K562 (cell line): Measurements from ENCODE around the gene IL26. TPM values are rescaled to one million over a fixed set of nuclear protein-coding genes. Genes with fewer than 3 reads are reported as not detected.

Experiments used
- ATAC-seq: fragments of 200-7000 bp; cut with Tn5 transposase; 3 replicates; pipeline ENCODE4 v1.9.1; 2020; ENCODE audit warnings: moderate library complexity
- BruUV-seq: library from RNA; stranded (reverse); fragments of 400-500 nt; replicated peaks from 2 replicates; lab custom pipeline; 2021; lab: Mats Ljungman, UMichigan
- CTCF ChIA-PET: fragments of 300-600 bp; formaldehyde crosslinking; extraction: SDS; loops from one replicate; lab custom pipeline; 2021; ENCODE audit warnings: low intra/inter-chr PET ratio; lab: Yijun Ruan, JAX
- POLR2A ChIA-PET: fragments of 300-600, 350-650 bp; sonication (Branson Sonifier 250); formaldehyde crosslinking; extraction: SDS; loops from one replicate; lab custom pipeline; 2021; ENCODE audit warnings: antibody characterized with exemption, inconsistent platforms; lab: Yijun Ruan, JAX
- DNase-seq, 4 experiments: peaks; one replicate each; pipeline versions ENCODE4 v3.0.0 to v3.0.0-alpha.2; 2011 to 2018; ENCODE audit warnings: low spot score in 3 of 4, mixed read lengths in 3 of 4; ENCODE audit errors: extremely low read depth in 1 of 4
- FAIRE-seq: peaks from 2 replicates; lab custom pipeline; 2011; peaks lifted over from hg19 to GRCh38; lab: Jason Lieb, UNC
- H2AFZ ChIP-seq: 2 replicates; pipeline ENCODE4 v1.6.0; 2011; ENCODE audit warnings: low read depth, low read length, control low read depth, inconsistent platforms
- H3K27ac ChIP-seq: fragments of 200-600 bp; 3 replicates; pipeline ENCODE4 v1.8.0; 2011; ENCODE audit warnings: low read depth, mild to moderate bottlenecking, control low read depth, inconsistent platforms, low read length, moderate library complexity, mixed read lengths; ENCODE audit errors: extremely low read depth
- H3K27me3 ChIP-seq, 2 experiments: fragments of 300-600 bp in 1 of 2; 2 replicates in 1 of 2; 3 replicates in 1 of 2; pipeline versions ENCODE4 v1.6.0 to v1.8.0; 2011; ENCODE audit warnings: inconsistent platforms in 2 of 2, low read length in 2 of 2, mild to moderate bottlenecking in 1 of 2, mixed read lengths in 1 of 2, moderate library complexity in 1 of 2; ENCODE audit not compliant: control insufficient read depth in 2 of 2, insufficient read depth in 2 of 2
- H3K36me3 ChIP-seq: fragments of 300-600 bp; 3 replicates; pipeline ENCODE4 v1.8.0; 2011; ENCODE audit warnings: mild to moderate bottlenecking, low read length, inconsistent platforms; ENCODE audit not compliant: control insufficient read depth, insufficient read depth
- H3K4me1 ChIP-seq, 2 experiments: fragments of 200-600 bp in 1 of 2; replicated peaks in 1 of 2; 2 replicates in 1 of 2; 3 replicates in 1 of 2; pipeline versions ENCODE4 v1.5.1 to v1.8.0; 2011; ENCODE audit warnings: inconsistent platforms in 2 of 2, low read length in 2 of 2, mild to moderate bottlenecking in 1 of 2, mixed read lengths in 1 of 2, moderate library complexity in 1 of 2; ENCODE audit not compliant: control insufficient read depth in 2 of 2, insufficient read depth in 2 of 2
- H3K4me2 ChIP-seq: 2 replicates; pipeline ENCODE4 v1.6.1; 2011; ENCODE audit warnings: low read length, control low read depth, inconsistent platforms, mixed read lengths; ENCODE audit not compliant: insufficient read depth
- H3K4me3 ChIP-seq: fragments of 200-600 bp; sonication (generic), shearing (Covaris generic); 2 replicates; pipeline ENCODE4 v1.5.1; 2016; ENCODE audit warnings: control low read depth, inconsistent platforms
- H3K79me2 ChIP-seq: fragments of 200-600 bp; 3 replicates; pipeline ENCODE4 v1.8.0; 2011; ENCODE audit warnings: low read length, inconsistent platforms; ENCODE audit not compliant: control insufficient read depth, insufficient read depth
- H3K9ac ChIP-seq, 2 experiments: 2 replicates each; pipeline versions ENCODE4 v1.6.0 to v1.6.1; 2011; ENCODE audit warnings: low read depth in 2 of 2, low read length in 2 of 2, control low read depth in 1 of 2, inconsistent platforms in 1 of 2, mild to moderate bottlenecking in 1 of 2, mixed read lengths in 1 of 2; ENCODE audit not compliant: insufficient read depth in 1 of 2
- H3K9me1 ChIP-seq: one replicate; pipeline ENCODE4 v1.6.0; 2011; ENCODE audit warnings: inconsistent platforms, mild to moderate bottlenecking, low read length, moderate library complexity; ENCODE audit not compliant: control insufficient read depth, insufficient read depth
- H3K9me3 ChIP-seq: replicated peaks from 2 replicates; pipeline ENCODE4 v1.5.1; 2011; ENCODE audit warnings: low read depth, low read length, inconsistent platforms; ENCODE audit not compliant: control insufficient read depth, insufficient read depth
- H4K20me1 ChIP-seq: replicated peaks from 2 replicates; pipeline ENCODE4 v1.6.1; 2011; ENCODE audit warnings: low read length, inconsistent platforms, mixed read lengths; ENCODE audit not compliant: control insufficient read depth, insufficient read depth
- CHAMP1 ChIP-seq: fragments of 450-650 bp; IDR thresholded peaks from 2 replicates; pipeline ENCODE4 v1.6.1; 2016; ENCODE audit warnings: mild to moderate bottlenecking
- MBD2 ChIP-seq: sonication (generic); IDR thresholded peaks from 2 replicates; pipeline ENCODE4 v1.6.1; 2016; ENCODE audit warnings: low read depth, borderline replicate concordance
- NFRKB ChIP-seq: fragments of 450-650 bp; IDR thresholded peaks from 2 replicates; pipeline ENCODE4 v1.6.1; 2016; ENCODE audit warnings: low read depth
- XRCC5 ChIP-seq: fragments of 200-400 bp; formaldehyde crosslinking; IDR thresholded peaks from 2 replicates; pipeline ENCODE4 v1.6.1; 2017; ENCODE audit warnings: low read depth, mild to moderate bottlenecking, low read length
- ZBTB5 ChIP-seq: fragments of 450-650 bp; IDR thresholded peaks from 2 replicates; pipeline ENCODE4 v1.6.1; 2017; ENCODE audit warnings: antibody characterized with exemption
- ZNF165 ChIP-seq: fragments of 250-450 bp; sonication (Bioruptor Pico); IDR thresholded peaks from 2 replicates; pipeline ENCODE4 v1.4.0; 2020; ENCODE audit warnings: borderline replicate concordance
- WGBS: fragments of 100-300 bp; shearing (Covaris generic); methylation state at CpG from one replicate; pipeline ENCODE4 v1.1.6; 2016; ENCODE audit warnings: low coverage, mixed read lengths; ENCODE audit not compliant: insufficient coverage; ENCODE audit errors: missing lambda C conversion rate; 5-methylcytosine and 5-hydroxymethylcytosine counted together
- in situ Hi-C: fragments of 300-500 bp; cut with MboI; formaldehyde crosslinking; loops from 4 replicates; pipeline ENCODE4 v1.15.0; 2018; ENCODE audit warnings: inconsistent platforms, mixed read lengths
- intact Hi-C: fragments of 100-400 bp; cut with micrococcal nuclease; formaldehyde crosslinking; loops from 2 replicates; pipeline ENCODE4 v1.14.2; 2022
- polyA plus RNA-seq, 8 experiments: library from polyadenylated mRNA; depleted of rRNA in 4 of 8; stranded (reverse) in 5 of 8; unstranded in 3 of 8; fragments of >200 nt; fragmentation: Nextera tagmentation in 2 of 8; fragmentation: Illumina TruSeq in 1 of 8; extraction: Ambion mirVana in 2 of 8; extraction: Trizol in 1 of 8; gene quantifications; 2 replicates each; pipeline versions ENCODE4 v1.2.1 to v1.2.3, GENCODE V29; 2011 to 2014; ENCODE audit warnings: inconsistent platforms in 1 of 8, missing spikeins in 1 of 8
- total RNA-seq, 7 experiments: library from RNA; depleted of rRNA in 6 of 7; stranded (reverse); fragments of >200 nt in 6 of 7; fragmentation: Illumina TruSeq in 2 of 7; extraction: Trizol in 2 of 7; gene quantifications; 2 replicates each; pipeline versions ENCODE4 v1.2.1 to v1.2.3, GENCODE V29; 2011 to 2021; ENCODE audit warnings: low replicate concordance in 1 of 7
- TF ChIP-seq, protein P1 (sequence below): fragments of 450-650 bp; IDR thresholded peaks from 2 replicates; pipeline ENCODE4 v1.6.1; 2016; ENCODE audit warnings: low read depth

The IL26 gene
- total and polyA plus RNA-seq, 9 of the 15 experiments (the other 6 are each of a cell fraction or from before 2014, with no cell fraction given) = not detected

DNA sequence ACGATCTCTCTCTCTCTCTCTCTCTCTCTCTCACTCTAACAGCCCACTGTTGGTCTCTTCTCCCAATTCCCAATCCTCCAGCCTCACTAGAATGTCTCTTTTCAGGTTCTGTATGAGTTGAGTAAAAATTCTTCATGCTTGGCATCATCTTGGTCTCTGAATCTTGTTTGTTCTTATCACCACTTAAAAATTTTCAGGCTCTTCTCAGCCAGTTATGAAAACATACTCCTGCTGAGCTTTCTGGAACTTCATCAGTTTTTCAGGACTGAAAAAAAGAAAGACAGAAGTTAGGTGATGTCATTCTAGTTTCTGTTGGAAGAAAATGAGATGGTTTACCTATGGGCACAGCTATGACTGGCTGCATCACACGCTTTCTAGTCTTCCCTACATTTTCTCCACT, 39.2 kb upstream of the IL26 start:
- Histone ChIP-seq H3K27me3 (peaks cover 7 to 17% of the 10 kb centered on the region in 2 experiments), H3K9ac (no peak overlapping the region), H4K20me1 (no peaks in the 10 kb centered on the region), H3K9me1 (no peaks in the 10 kb centered on the region), H3K4me1 (no peaks in the 10 kb centered on the region), H3K36me3 (no peaks in the 10 kb centered on the region), H3K4me2 (no peak overlapping the region), H2AFZ (no peak overlapping the region), H3K4me3 (no peak overlapping the region), H3K9me3 (no peaks in the 10 kb centered on the region), H3K27ac (no peak overlapping the region), H3K79me2 (no peaks in the 10 kb centered on the region)
- DNase-seq = no peak
- BruUV-seq = no TSS peak
- 0% methylated on average over 2 of the region's 2 CpGs for WGBS
- TF ChIP-seq XRCC5 (no peak), MBD2 (no peak), NFRKB (no peak), ZNF165 (CRISPR knock-in tag) (no peak), ZBTB5 (no peak), CHAMP1 (no peak)
- TF ChIP-seq, protein P1, sequence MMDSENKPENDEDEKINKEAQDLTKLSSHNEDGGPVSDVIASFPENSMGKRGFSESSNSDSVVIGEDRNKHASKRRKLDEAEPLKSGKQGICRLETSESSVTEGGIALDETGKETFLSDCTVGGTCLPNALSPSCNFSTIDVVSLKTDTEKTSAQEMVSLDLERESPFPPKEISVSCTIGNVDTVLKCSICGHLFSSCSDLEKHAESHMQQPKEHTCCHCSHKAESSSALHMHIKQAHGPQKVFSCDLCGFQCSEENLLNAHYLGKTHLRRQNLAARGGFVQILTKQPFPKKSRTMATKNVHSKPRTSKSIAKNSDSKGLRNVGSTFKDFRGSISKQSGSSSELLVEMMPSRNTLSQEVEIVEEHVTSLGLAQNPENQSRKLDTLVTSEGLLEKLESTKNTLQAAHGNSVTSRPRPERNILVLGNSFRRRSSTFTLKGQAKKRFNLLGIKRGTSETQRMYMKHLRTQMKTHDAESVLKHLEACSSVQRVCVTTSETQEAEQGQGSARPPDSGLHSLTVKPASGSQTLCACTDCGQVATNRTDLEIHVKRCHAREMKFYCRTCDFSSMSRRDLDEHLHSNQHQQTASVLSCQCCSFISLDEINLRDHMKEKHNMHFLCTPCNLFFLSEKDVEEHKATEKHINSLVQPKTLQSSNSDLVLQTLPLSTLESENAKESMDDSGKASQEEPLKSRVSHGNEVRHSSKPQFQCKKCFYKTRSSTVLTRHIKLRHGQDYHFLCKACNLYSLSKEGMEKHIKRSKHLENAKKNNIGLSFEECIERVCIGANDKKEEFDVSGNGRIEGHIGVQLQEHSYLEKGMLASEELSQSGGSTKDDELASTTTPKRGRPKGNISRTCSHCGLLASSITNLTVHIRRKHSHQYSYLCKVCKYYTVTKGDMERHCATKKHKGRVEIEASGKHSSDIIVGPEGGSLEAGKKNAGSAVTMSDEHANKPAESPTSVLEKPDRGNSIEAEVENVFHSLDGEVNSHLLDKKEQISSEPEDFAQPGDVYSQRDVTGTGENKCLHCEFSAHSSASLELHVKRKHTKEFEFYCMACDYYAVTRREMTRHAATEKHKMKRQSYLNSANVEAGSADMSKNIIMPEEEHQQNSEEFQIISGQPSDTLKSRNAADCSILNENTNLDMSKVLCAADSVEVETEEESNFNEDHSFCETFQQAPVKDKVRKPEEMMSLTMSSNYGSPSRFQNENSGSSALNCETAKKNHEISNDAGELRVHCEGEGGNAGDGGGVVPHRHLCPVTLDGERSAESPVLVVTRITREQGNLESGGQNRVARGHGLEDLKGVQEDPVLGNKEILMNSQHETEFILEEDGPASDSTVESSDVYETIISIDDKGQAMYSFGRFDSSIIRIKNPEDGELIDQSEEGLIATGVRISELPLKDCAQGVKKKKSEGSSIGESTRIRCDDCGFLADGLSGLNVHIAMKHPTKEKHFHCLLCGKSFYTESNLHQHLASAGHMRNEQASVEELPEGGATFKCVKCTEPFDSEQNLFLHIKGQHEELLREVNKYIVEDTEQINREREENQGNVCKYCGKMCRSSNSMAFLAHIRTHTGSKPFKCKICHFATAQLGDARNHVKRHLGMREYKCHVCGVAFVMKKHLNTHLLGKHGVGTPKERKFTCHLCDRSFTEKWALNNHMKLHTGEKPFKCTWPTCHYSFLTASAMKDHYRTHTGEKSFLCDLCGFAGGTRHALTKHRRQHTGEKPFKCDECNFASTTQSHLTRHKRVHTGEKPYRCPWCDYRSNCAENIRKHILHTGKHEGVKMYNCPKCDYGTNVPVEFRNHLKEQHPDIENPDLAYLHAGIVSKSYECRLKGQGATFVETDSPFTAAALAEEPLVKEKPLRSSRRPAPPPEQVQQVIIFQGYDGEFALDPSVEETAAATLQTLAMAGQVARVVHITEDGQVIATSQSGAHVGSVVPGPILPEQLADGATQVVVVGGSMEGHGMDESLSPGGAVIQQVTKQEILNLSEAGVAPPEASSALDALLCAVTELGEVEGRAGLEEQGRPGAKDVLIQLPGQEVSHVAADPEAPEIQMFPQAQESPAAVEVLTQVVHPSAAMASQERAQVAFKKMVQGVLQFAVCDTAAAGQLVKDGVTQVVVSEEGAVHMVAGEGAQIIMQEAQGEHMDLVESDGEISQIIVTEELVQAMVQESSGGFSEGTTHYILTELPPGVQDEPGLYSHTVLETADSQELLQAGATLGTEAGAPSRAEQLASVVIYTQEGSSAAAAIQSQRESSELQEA = no peak
- FAIRE-seq = no peak
- intact Hi-C loops = no loop called here
- in situ Hi-C loops = no loop called here
- ChIA-PET CTCF (no interaction called here), POLR2A (no interaction called here)
- ATAC-seq = no peak
